A172 (cell line): ENCODE measurements around the gene RAB36. TPM values are rescaled to one million over a fixed set of nuclear protein-coding genes. Genes with fewer than 3 reads are reported as not detected.
"Not testable (repeated sequence)": the region's sequence is repeated elsewhere in the genome, so short reads cannot be mapped to it uniquely, and the experiment has no call there.

ENCODE experiments used
- DNase-seq: peaks from one replicate; pipeline ENCODE4 v3.0.0-alpha.2; 2015; ENCODE audit warnings: low spot score
- total RNA-seq: library from RNA; depleted of rRNA; stranded (reverse); fragments of >200 nt; shearing (Covaris generic); gene quantifications from 2 replicates; pipeline ENCODE4 v1.2.3, GENCODE V29; 2014

RAB36 gene
- total RNA-seq, 1 experiment from 2014 or later = 6.6 TPM

DNA sequence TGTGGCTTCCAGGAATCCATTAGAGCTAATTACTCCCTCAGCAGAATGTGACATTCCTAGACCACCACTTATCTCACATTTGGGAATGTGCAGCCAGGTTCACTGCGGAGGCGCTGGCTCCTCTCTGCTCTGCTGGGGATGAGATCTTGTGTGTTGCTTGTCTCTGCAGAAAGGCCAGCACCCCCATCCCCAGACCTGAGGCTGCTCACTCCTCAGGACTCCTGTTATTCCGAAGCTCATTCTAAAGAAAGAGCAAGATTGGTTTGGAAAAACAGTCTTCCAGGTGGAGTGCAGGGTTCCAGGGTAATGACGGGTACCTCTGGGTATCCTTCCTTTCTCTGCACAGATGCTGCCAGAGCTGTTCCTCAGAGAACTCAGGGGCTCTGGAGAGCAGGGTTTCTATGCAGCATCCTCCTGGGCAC is 24.3 kb upstream of the RAB36 start:
- DNase-seq = no peak

DNA sequence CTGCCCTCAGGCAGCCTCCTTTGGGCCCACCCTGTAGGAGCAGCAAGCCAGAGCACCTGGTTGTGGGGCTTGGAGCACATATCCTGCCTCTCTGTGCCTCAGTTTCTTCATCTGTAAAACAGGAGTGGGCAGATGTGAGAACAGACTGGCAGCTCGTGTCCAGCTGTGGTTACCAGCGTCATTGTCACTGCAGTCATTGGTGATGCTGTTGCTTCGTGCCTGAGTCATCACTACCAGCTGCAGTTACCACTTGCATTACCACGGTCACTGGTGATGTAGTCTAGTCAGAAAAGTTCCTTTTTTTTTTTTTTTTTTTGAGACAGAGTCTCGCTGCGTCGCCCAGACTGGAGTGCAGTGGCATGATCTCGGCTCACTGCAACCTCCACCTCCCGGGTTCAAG is 23.9 kb upstream of the RAB36 start:
- no peak for DNase-seq

DNA sequence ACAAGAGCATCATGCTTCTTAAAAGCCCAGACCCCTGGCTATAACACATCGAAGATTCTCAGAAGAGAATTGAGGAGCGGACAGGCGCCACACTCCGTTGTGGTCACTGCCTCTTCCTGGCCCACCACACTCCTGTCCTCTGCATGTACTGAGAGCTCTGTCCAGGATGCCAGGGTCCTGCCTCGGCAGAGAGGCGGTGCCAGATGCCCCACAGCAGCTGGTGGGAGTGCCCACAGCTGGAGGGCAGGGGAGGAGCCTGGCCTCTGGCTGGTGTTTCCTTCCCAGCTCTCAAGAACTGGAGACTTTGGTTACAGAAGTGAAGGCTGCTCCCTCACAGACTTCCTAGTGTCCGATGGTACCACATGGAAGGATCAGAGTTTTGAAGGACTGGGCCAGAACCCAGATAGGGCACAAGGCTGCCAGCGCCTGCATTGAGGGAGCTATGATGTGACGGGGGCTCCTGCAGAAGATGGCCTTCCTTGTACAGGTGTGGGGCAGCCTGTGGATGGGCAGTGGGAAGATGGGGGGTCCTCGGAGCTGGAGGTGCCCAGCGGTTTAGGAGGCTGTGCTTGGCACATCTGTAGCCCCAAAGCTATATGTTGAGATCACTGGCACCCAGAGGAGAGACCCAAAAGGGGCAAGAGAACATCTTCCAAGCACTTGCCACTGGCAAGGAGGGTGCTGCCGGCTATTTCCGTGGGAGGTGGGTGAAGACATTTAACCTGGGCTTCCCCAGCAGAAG is 22.9 kb upstream of the RAB36 start:
- DNase-seq = no peak

DNA sequence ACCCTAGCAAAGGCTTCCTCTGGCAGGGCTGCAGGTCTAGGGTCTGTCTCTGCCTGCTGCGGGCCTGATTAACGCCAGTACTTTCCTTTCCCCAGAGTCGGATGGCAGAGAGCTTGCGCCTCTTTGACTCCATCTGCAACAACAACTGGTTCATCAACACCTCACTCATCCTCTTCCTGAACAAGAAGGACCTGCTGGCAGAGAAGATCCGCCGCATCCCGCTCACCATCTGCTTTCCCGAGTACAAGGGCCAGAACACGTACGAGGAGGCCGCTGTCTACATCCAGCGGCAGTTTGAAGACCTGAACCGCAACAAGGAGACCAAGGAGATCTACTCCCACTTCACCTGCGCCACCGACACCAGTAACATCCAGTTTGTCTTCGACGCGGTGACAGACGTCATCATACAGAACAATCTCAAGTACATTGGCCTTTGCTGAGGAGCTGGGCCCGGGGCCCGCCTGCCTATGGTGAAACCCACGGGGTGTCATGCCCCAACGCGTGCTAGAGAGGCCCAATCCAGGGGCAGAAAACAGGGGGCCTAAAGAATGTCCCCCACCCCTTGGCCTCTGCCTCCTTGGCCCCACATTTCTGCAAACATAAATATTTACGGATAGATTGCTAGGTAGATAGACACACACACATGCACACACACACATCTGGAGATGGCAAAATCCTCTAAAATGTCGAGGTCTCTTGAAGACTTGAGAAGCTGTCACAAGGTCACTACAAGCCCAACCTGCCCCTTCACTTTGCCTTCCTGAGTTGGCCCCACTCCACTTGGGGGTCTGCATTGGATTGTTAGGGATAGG is 22.1 kb upstream of the RAB36 start:
- DNase-seq = no peak

DNA sequence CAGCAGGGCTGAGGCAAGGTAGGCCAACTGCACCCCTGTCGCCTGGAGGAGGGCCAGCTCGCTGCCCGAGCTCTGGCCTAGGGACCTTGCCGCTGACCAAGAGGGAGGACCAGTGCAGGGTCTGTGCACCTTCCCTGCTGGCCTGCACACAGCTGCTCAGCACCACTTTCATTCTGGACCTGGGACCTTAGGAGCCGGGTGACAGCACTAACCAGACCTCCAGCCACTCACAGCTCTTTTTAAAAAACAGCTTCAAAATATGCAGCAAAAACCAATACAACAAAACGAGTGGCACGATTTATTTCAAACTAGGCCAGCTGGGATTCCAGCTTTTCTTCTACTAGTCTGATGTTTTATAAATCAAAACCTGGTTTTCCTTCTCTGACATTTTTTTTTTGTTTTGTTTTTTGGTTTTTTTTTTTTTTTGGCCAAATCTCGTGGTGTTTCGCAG is 21.4 kb upstream of the RAB36 start:
- no peak for DNase-seq

DNA sequence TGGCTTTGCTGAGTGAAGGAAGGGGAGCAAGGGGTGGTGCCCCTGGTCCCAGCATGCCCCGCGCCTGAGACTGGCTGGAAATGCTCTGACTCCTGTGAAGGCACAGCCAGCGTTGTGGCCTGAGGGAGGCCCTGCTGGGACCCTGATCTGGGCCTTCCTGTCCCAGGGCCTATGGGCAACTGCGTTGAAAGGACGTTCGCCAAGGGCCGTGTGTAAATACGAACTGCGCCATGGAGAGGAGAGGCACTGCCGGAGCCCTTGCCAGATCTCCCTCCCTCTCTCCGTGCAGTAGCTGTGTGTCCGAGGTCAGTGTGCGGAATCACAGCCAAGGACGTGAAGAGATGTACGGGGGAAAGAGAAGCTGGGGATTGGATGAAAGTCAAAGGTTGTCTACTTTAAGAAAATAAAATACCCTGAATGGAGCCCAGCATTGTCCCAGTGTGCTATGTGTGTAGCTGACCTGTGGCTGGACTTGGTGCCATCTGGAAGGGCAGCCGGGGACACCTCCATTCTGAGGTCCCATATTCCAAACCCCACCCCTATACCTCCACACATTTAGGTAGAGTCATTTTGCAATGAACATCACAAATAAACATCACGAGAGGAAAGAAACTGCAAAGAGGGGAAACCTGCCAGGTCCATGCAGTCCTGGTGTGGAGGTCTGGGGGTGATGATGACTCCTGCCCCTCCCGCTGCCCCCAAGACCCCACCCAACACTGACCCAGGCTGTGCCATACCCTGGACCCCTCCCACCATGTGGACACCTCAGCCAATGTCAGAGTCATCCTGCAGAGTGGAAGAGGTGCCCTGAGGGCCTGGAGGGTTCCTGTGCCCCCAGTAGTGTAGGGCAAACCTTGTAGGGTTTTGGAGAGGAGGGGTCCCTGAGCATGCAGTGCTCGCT is 20.4 kb upstream of the RAB36 start:
- no peak for DNase-seq

DNA sequence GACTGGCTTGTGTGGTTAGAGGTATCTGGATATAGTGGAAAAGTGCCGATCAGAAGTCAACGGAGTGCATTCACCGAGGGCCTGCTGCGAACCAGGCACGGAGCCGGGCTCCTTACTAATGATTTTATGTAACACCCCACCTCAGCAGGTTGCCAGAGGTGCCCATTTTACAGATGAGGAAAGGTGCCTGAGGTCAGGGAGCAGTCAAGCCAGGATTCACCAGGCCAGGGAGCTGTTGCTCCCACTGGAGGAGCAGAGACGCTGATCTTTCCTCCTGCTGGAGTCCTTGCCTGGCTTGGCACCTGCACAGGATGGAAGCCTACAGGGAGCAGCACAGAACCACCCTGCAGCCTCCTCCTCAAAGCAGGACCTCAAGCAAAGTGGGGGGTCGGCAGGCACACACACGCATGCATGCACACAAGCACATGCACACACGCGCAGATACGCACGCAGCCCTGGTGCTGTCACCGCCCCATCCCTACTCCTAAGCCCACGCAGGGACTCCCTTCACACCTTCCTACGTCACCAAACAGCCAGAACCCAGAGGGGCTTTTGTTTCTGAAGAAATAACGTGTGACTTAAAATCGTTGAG is 19.7 kb upstream of the RAB36 start:
- no peak for DNase-seq

DNA sequence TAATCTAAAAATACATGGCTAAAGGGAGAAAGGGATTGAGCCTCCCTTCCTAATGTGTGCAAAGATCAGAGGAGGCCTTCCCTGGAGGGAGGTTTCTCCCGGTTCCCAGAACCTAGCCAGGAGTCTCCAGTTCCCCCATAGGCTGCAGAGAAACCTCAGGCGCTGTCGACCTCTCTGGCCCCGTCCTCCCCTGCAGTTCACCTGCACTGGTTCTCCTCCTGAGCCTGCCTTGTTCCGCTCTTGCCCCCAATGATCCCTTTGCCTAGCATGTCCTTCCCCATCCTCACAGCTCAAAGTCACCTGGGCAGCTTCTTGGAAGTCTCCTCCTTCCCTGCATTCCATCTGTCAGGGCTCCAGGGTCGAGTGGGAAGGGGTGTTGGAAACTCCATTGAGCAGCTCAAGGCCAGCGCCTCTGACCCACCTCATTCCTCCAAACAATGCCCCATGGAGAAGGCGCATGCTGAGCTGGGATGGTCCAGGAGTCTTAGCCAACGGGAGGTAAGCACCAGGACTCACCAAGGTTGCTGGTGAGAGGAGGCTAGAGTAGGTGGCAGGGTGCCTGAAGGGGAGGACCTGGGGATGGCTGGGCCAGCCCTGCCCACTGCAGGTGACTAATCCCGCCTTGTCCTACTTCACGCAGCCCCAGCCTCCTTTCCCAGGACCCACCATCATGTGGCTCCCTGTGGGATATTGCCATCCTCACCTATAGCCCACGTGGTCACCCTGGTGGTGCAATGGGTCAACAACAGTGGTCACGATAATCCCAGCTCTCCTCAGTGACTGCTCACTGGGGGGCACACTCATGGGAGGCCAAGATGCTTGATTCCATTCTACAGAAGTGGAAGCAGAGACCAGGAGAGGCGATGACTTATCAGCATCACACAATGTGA is 18.9 kb upstream of the RAB36 start:
- DNase-seq = no peak

DNA sequence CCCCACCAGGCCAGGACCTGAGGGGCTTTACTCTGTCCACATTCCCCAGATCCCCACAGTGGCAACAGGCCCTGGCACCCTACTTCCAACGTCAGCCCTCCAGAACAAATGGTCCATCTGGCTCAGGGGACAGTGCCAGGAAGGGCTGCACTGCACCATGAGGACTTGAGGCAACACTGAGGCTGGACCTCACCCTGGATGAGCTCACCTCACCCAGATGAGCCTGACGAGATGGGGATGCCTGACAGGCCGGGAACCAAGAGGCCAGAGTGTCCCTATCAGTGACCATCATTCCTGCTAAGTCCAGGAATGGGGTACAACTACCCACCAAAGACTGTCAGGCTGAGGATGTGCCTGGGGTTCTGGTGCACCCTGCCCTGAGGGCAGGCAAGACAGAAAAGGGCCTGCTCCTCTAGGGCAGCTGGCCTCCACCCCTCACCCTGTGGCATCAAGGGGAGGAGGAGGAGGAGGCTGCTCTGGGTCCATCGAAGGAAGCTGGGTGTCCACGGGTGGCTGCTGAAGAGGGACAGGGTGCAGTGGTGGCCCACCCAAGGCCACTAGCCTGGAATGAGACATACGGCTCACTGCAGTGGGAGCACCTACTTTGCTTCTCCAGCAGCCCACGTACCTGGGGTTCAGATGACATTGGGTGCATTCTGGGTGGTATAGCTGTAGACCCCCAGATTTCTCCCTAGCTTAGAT is 18.1 kb upstream of the RAB36 start:
- DNase-seq = no peak

DNA sequence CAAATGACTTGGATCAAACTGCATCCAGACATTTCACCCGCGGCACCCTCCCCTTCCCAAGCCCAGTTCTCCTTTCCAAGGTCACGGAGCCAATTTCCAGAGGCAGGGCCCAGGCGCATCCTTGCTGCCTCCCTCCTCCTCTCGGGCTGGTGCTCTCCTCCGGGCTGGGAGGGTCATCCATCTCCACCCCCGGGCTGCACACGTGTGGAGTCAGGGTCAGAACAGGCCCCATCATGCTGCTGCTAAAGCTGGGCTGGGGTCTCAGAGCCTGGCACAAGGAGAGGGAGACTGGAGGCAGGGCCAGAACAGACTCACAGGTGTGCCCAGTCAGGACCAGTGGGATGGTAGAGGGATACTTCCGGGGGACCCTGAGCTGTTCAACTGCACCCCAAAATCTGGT is 17.5 kb upstream of the RAB36 start:
- DNase-seq = no peak

DNA sequence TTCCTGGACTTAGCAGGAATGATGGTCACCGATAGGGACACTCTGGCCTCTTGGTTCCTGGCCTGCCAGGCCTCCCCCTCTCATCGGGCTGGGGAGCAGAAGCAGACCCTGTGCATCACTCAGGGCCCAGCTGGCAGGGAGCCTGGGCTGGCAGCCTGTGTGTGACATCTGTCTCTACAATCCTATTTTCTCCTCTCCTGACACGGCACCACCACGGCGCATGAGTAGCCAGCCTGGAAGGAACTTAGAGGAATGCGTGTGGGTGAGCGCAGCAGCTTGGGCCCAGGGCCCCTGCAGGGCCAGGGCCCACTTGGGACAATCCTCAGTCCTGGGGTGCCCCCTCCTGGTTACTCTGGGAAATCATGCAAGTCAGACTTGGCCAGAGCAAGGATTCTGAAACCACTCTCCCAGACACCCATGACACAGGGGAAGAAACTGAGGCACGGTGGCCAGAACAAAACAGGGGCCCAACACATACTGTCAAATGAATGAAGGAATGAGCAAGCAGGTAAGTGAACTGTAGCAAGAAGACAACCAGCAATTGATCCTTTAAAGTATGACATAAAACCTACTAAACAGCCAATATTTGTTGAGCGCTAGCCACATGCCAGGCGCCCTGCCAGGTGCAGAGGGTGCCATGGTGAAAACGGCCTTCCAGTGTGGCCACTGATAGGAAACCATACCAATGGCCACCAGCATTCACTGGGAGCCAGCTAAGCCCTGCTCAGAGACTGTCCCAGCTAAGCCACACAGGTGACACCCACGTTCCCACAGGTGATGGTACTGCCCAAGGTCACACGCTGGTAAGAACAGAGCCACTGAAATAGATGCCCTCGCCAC is 16.8 kb upstream of the RAB36 start:
- DNase-seq = peak; percentile 31

DNA sequence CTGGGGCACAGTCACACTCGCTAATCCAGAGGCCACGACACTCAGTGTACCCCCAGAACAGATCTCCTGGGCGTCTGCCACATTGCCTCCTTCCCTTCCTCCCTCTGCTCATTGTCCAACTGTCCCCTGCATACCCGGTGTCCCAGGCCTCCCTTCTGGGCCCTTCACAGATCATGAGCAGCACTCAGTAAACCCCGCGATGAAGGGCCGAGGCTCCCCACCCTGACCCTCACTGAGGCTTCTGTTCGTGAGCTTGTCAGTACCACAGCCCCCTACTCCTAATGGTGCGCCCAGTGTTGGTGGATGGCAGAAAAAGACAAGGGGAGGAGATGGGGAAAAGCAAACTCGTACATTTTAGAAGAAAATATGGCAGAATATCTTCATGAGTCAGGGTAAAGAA is 16.1 kb upstream of the RAB36 start:
- no peak for DNase-seq

DNA sequence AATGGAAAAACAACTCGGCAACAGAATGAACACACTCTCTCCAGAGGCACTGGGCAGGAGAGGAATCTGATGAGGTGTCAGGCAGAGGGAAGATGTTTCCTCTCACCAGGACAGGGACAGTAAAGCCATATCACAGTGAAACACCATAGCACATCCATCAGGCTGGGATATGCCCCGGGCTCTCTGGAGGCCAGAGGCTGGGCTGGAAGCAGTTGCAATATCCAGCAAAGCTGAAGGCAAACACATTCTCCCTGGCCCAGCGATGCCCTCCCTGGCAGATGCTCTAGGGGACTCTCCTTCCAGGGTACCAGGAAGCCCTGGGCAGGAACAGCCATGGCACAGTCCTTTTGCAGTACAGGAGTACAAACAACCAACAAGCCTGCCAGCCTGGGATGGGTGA is 14.6 kb upstream of the RAB36 start:
- no peak for DNase-seq

DNA sequence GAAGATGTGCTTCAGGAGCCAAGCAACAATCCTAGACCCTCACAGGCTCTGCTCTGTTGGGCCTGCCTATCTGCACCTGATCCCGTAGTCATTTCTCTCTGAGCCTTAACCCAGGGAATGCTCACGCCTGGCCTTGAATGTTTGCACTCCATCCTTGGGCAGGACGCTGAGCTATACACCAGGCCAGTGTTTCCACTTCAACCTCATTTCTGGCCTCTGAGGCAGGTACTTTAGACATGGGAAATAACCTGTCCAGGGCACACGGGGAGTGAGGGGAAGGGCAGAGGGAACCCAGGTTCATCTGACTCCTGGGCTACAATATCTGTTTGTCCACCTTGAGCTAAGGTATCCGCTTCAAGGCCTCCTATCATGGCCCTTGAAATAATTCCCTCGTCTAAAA is 13.3 kb upstream of the RAB36 start:
- DNase-seq = no peak

DNA sequence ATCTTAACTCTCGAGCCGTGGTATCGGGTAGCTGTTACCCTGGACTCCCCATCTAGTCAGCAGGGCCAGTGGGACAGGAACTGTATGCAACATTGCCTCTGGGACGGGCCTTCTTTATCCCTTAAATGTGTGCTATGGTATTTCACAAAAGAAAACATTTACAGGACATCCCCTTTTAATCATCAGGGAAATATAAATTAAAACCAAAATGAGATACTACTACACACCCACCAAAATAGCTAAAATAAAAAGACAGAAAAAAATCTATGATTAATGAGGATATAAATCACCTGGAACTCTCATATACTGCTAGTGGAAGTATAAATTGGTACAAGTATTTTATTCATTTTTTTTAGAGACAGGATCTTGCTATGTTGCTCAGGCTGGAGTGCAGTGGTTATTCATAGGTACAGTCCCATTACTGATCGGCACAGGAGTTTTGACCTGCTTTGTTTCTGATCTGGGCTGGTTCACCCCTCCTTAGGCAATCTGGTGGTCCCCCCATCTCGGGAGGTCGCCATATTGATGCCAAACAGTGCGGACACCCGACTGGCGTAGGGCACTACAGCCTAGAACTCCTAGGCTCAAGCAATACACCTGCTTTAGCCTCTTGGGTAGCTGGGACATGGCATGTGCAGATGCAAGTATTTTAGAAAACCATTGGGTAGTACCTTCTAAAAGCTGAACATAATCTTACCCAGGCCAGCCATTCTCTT is 12.7 kb upstream of the RAB36 start:
- DNase-seq = no peak

DNA sequence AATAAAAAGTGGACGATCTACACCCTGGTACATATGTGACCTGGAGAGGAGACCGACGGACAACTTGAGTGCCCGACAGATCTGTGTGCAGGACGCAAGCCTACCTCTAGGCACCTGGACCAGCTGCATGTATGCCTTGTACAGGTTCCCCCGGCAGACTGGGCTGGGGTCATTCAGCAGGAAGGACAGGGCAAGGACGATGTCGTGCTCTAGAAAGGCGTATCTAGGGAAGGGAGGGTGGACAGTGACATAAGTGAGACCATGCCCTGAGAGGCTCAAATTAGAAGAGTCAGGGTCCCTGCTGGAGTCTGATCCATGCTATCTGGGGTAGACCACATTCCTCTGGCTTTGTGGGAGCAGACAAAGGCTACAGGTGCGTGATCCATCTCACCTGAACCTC is 11.4 kb upstream of the RAB36 start:
- no peak for DNase-seq

DNA sequence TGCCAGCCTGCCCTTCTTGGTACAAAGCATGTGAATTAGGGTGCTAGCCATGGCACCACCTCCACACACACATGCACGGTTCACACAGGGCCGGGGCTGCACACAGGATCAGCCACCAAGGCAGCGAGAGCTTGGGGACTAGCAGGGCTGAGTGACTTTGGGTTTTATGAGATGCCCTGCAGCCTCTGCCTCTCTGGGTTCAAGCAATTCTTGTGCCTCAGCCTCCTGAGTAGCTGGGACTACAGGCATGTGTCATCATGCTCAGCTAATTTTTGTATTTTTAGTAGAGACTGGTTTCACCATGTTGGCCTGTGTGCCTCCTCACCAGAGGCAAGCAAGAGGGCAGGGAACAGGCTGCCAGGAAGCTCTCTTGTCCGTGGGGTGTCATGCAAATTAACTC is 8.3 kb upstream of the RAB36 start:
- not testable (repeated sequence) for DNase-seq

DNA sequence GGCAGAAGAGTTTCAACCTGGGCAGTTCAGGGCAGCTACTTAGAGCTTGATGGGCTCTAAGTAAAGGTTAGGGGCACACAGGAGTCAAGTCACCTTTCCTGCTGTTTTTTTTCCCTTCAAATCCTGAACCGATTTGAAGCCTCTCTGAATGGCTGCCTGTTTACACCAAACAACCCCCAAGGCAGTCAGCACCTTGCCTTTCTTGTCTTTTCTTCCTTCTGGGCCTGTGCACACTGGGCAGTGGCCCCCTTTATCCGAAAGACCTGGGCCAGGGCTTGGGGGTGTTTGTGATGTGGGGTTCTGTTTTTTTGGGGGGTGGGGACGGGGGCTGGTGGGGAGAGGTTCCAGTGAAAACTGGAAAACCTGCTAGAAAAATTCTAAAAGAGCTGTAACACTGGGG is 7.8 kb upstream of the RAB36 start:
- no peak for DNase-seq
